ENCODE results near the gene SEMA3E.
A peak's percentile ranks its signal among the peaks of the same experiment; 100 is the strongest.
"Not testable (repeated sequence)": the region's sequence is repeated elsewhere in the genome, so short reads cannot be mapped to it uniquely, and the experiment has no call there.

Gene SEMA3E

GRCh38 chr7:83486536-83486935 is 162.4 kb downstream of the SEMA3E start:
- no peak for DNase-seq (ENCODE audit: low read depth)

GRCh38 chr7:83484826-83485225 is 164.1 kb downstream of the SEMA3E start:
- DNase-seq (ENCODE audit: low read depth) = no peak

- DNase-seq (ENCODE audit: low read depth) = no peak
Observed at GRCh38 chr7:83484266-83484665, 164.7 kb downstream of the SEMA3E start.

GRCh38 chr7:83478616-83479015 is 170.3 kb downstream of the SEMA3E start:
- no peak for DNase-seq (ENCODE audit: low read depth)

- DNase-seq (ENCODE audit: low read depth) = no peak
Observed at GRCh38 chr7:83476511-83477050, 172.4 kb downstream of the SEMA3E start.

- no peak for DNase-seq (ENCODE audit: low read depth)
Observed at GRCh38 chr7:83475420-83475819, 173.5 kb downstream of the SEMA3E start.

GRCh38 chr7:83472376-83472775 is 176.6 kb downstream of the SEMA3E start:
- no peak for DNase-seq (ENCODE audit: low read depth)

- DNase-seq (ENCODE audit: low read depth) = no peak
Observed at GRCh38 chr7:83469491-83469890, 179.4 kb downstream of the SEMA3E start.

- no peak for DNase-seq (ENCODE audit: low read depth)
Observed at GRCh38 chr7:83469076-83469475, 179.9 kb downstream of the SEMA3E start.

GRCh38 chr7:83468251-83468739 is 180.6 kb downstream of the SEMA3E start:
- peak; percentile 11 for DNase-seq (ENCODE audit: low read depth)

- DNase-seq (ENCODE audit: low read depth) = no peak
Observed at GRCh38 chr7:83467493-83467892, 181.4 kb downstream of the SEMA3E start.

- DNase-seq (ENCODE audit: low read depth) = no peak
Observed at GRCh38 chr7:83466956-83467355, 182.0 kb downstream of the SEMA3E start.

GRCh38 chr7:83466187-83466923 is 182.6 kb downstream of the SEMA3E start:
- DNase-seq (ENCODE audit: low read depth) = no peak

- no peak for DNase-seq (ENCODE audit: low read depth)
Observed at GRCh38 chr7:83465643-83466042, 183.3 kb downstream of the SEMA3E start.

GRCh38 chr7:83461820-83462219 is 187.1 kb downstream of the SEMA3E start:
- DNase-seq (ENCODE audit: low read depth) = not testable (repeated sequence)

GRCh38 chr7:83459930-83460653 is 188.8 kb downstream of the SEMA3E start:
- not testable (repeated sequence) for DNase-seq (ENCODE audit: low read depth)

- not testable (repeated sequence) for DNase-seq (ENCODE audit: low read depth)
Observed at GRCh38 chr7:83459101-83459929, 189.6 kb downstream of the SEMA3E start.

GRCh38 chr7:83457022-83457892 is 191.7 kb downstream of the SEMA3E start:
- no peak for DNase-seq (ENCODE audit: low read depth)

- no peak for DNase-seq (ENCODE audit: low read depth)
Observed at GRCh38 chr7:83456413-83456812, 192.5 kb downstream of the SEMA3E start.

- no peak for DNase-seq (ENCODE audit: low read depth)
Observed at GRCh38 chr7:83455612-83456011, 193.3 kb downstream of the SEMA3E start.

GRCh38 chr7:83452256-83452655 is 196.7 kb downstream of the SEMA3E start:
- DNase-seq (ENCODE audit: low read depth) = no peak

Data from CMK (cell line).